MCF 10A (cell line): ENCODE measurements around the gene TRIM44. TPM values are rescaled to one million over a fixed set of nuclear protein-coding genes. Genes with fewer than 3 reads are reported as not detected.
A peak's percentile ranks its signal among the peaks of the same experiment; 100 is the strongest.
"Not testable (repeated sequence)": the region's sequence is repeated elsewhere in the genome, so short reads cannot be mapped to it uniquely, and the experiment has no call there.

Source experiments
- BruUV-seq: library from RNA; stranded (reverse); fragments of 400-500 nt; replicated peaks from 2 replicates; lab custom pipeline; 2021; lab: Mats Ljungman, UMichigan
- CTCF ChIA-PET: fragments of 300-600 bp; sonication (Branson Sonifier 250); formaldehyde crosslinking; extraction: SDS; loops from one replicate; lab custom pipeline; 2021; ENCODE audit warnings: antibody characterized with exemption, inconsistent platforms; lab: Yijun Ruan, JAX
- POLR2A ChIA-PET: fragments of 300-600, 350-650 bp; sonication (Branson Sonifier 250); formaldehyde crosslinking; extraction: SDS; loops from one replicate; lab custom pipeline; 2020; ENCODE audit warnings: antibody characterized with exemption, inconsistent platforms; lab: Yijun Ruan, JAX
- DNase-seq: peaks from one replicate; pipeline ENCODE4 v3.0.0-alpha.2; 2018; ENCODE audit not compliant: unreplicated experiment
- H3K27ac Mint-ChIP-seq: one replicate; pipeline ENCODE4 v1.8.0; 2022; ENCODE audit warnings: mild to moderate bottlenecking, low read depth, mixed read lengths; ENCODE audit not compliant: unreplicated experiment
- H3K27me3 Mint-ChIP-seq: one replicate; pipeline ENCODE4 v1.8.0; 2022; ENCODE audit warnings: mixed read lengths; ENCODE audit not compliant: insufficient read depth, unreplicated experiment
- H3K36me3 Mint-ChIP-seq: one replicate; pipeline ENCODE4 v1.8.0; 2022; ENCODE audit warnings: mild to moderate bottlenecking, moderate library complexity, mixed read lengths; ENCODE audit not compliant: insufficient read depth, unreplicated experiment
- H3K4me1 Mint-ChIP-seq: one replicate; pipeline ENCODE4 v1.8.0; 2022; ENCODE audit warnings: mixed read lengths; ENCODE audit not compliant: insufficient read depth, unreplicated experiment
- H3K4me3 Mint-ChIP-seq: one replicate; pipeline ENCODE4 v1.8.0; 2022; ENCODE audit warnings: mild to moderate bottlenecking, moderate library complexity, mixed read lengths; ENCODE audit not compliant: unreplicated experiment
- H3K9me3 Mint-ChIP-seq: one replicate; pipeline ENCODE4 v1.8.0; 2022; ENCODE audit warnings: mixed read lengths; ENCODE audit not compliant: unreplicated experiment
- intact Hi-C: fragments of 100-400 bp; cut with micrococcal nuclease; formaldehyde crosslinking; loops from 2 replicates; pipeline ENCODE4 v1.14.1; 2022
- total RNA-seq: library from RNA; stranded (reverse); gene quantifications from 2 replicates; pipeline ENCODE4 v1.2.3, GENCODE V29; 2022
- TF ChIP-seq, protein P1 (sequence below): fragments of 200-600 bp; IDR thresholded peaks from one replicate; pipeline ENCODE4 v1.8.0; 2022; ENCODE audit warnings: antibody characterized with exemption, mild to moderate bottlenecking; ENCODE audit not compliant: unreplicated experiment

The TRIM44 gene
- total RNA-seq, 1 experiment from 2014 or later, result 103 TPM

GRCh38 chr11:35750315-35750714, 87.7 kb downstream of the TRIM44 start:
- ChIA-PET POLR2A (interaction anchor here (1.0 to 1.2 kb wide), 2 partner anchors 46 to 55 kb away, joined by 3 to 5 read pairs; no protein-coding TSS in a partner anchor), CTCF (interaction anchor here (0.7 kb wide), 1 partner anchor 322 kb away, joined by 5 read pairs; no protein-coding TSS in a partner anchor)
- TF ChIP-seq, protein P1, sequence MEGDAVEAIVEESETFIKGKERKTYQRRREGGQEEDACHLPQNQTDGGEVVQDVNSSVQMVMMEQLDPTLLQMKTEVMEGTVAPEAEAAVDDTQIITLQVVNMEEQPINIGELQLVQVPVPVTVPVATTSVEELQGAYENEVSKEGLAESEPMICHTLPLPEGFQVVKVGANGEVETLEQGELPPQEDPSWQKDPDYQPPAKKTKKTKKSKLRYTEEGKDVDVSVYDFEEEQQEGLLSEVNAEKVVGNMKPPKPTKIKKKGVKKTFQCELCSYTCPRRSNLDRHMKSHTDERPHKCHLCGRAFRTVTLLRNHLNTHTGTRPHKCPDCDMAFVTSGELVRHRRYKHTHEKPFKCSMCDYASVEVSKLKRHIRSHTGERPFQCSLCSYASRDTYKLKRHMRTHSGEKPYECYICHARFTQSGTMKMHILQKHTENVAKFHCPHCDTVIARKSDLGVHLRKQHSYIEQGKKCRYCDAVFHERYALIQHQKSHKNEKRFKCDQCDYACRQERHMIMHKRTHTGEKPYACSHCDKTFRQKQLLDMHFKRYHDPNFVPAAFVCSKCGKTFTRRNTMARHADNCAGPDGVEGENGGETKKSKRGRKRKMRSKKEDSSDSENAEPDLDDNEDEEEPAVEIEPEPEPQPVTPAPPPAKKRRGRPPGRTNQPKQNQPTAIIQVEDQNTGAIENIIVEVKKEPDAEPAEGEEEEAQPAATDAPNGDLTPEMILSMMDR, result no peak
- BruUV-seq, result no TSS peak
- Mint-ChIP-seq H3K36me3 (peaks cover 13% of the 10 kb centered on the region), H3K4me3 (no peak overlapping the region), H3K9me3 (no peaks in the 10 kb centered on the region), H3K27ac (no peak overlapping the region), H3K4me1 (peaks cover 30% of the 10 kb centered on the region), H3K27me3 (no peaks in the 10 kb centered on the region)
- no peak for DNase-seq
- intact Hi-C loops, result no loop called here

DNA sequence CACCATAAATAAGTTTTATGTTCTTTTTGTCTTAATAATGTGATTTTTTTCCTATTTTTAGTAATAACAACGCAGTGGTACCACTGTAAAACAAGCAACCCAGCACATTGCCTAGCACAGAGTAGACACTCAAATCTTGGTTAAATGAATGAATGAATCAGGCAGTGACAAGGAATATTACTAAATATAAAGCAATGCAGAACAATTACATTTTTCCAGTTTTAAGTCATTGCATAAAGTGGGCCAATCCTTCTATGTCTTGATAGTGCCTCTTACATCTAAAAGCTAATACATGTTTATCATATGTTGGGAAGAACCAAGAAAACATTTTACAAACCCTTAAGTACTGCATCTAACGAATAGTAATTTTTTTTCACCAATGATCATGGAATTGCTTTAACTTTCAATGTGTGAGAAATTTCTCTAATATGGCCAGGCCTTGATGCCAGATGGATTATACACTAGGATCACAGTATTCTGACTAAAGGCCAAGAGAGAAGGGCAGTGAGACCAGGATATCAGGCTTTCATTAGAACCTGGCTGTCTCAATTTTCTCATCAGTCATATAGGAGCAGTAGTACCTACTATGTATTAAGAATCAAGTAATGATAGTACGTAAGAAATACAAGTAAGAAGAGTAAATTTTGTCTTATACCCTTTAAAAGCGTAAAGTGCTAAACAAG, 88.5 kb downstream of the TRIM44 start:
- Mint-ChIP-seq H3K27ac (peak overlapping the region; percentile 76), H3K4me3 (no peak overlapping the region), H3K36me3 (peaks cover 13% of the 10 kb centered on the region), H3K4me1 (peaks cover 30% of the 10 kb centered on the region), H3K27me3 (no peaks in the 10 kb centered on the region), H3K9me3 (no peaks in the 10 kb centered on the region)
- TF ChIP-seq, protein P1, result no peak
- no TSS peak for BruUV-seq
- POLR2A ChIA-PET, result interaction anchor here (0.7 to 1.2 kb wide), 3 partner anchors 11 to 54 kb away, joined by 3 to 5 read pairs (median 3); no protein-coding TSS in a partner anchor
- peak; percentile 12 for DNase-seq
- CTCF ChIA-PET, result interaction anchor here (0.6 to 0.7 kb wide), 3 partner anchors 170 to 321 kb away, joined by 3 to 5 read pairs (median 3); no protein-coding TSS in a partner anchor
- intact Hi-C loops, result no loop called here

- no TSS peak for BruUV-seq
- Mint-ChIP-seq H3K9me3 (no peaks in the 10 kb centered on the region), H3K36me3 (peaks cover 13% of the 10 kb centered on the region), H3K27ac (peak overlapping the region; percentile 76), H3K4me1 (peaks cover 25% of the 10 kb centered on the region), H3K4me3 (no peak overlapping the region), H3K27me3 (no peaks in the 10 kb centered on the region)
- ChIA-PET CTCF (interaction anchor here (0.6 kb wide), 2 partner anchors 171 to 264 kb away, joined by 3 read pairs; no protein-coding TSS in a partner anchor), POLR2A (interaction anchor here (0.7 kb wide), 1 partner anchor 11 kb away, joined by 3 read pairs; no protein-coding TSS in a partner anchor)
- peak; percentile 54 for DNase-seq
- intact Hi-C loops, result no loop called here
- TF ChIP-seq, protein P1, result no peak
Measured at GRCh38 chr11:35751664-35752061, 89.1 kb downstream of the TRIM44 start.

DNA sequence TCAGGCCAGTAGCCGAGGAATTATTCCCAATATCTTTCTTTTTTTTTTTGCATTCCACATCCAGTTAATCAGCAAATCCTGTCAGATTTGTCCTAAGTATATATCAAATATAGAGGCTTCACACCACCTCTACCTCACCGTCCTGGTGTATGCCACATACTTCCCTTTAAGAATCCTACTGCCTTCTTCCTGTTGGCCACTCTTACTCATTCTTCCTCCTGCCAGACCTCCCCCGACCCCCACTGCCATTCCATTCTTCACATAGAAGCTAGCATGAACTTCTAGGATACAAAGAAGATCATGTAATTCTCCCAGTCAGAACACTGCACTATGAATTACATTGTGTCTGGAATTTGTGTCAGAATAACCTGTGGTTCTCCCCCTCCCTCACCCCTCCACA, 89.5 kb downstream of the TRIM44 start:
- no peak for DNase-seq
- Mint-ChIP-seq H3K27me3 (no peaks in the 10 kb centered on the region), H3K36me3 (peaks cover 13% of the 10 kb centered on the region), H3K4me3 (no peak overlapping the region), H3K4me1 (peaks cover 23% of the 10 kb centered on the region), H3K27ac (peak overlapping the region; percentile 76), H3K9me3 (no peaks in the 10 kb centered on the region)
- ChIA-PET CTCF (interaction anchor here (0.6 kb wide), 1 partner anchor 171 kb away, joined by 3 read pairs; no protein-coding TSS in a partner anchor), POLR2A (interaction anchor here (0.6 to 0.7 kb wide), 2 partner anchors 12 kb away, joined by 3 read pairs; no protein-coding TSS in a partner anchor)
- BruUV-seq, result no TSS peak
- TF ChIP-seq, protein P1, result no peak
- intact Hi-C loops, result no loop called here

GRCh38 chr11:35753573-35753972, 91.0 kb downstream of the TRIM44 start:
- CTCF ChIA-PET, H3K27ac Mint-ChIP-seq, H3K27me3 Mint-ChIP-seq, H3K36me3 Mint-ChIP-seq, H3K9me3 Mint-ChIP-seq, POLR2A ChIA-PET, intact Hi-C loops, BruUV-seq, DNase-seq, H3K4me3 Mint-ChIP-seq: not testable (repeated sequence)
- peaks cover 23% of the 10 kb centered on the region for H3K4me1 Mint-ChIP-seq

GRCh38 chr11:35759951-35760350, 97.4 kb downstream of the TRIM44 start:
- intact Hi-C loops, H3K4me3 Mint-ChIP-seq, H3K4me1 Mint-ChIP-seq, H3K27ac Mint-ChIP-seq, H3K9me3 Mint-ChIP-seq, BruUV-seq, H3K27me3 Mint-ChIP-seq, POLR2A ChIA-PET, DNase-seq: not testable (repeated sequence)
- peaks cover 14% of the 10 kb centered on the region for H3K36me3 Mint-ChIP-seq
- CTCF ChIA-PET, result interaction anchor here (0.6 kb wide), 1 partner anchor 143 kb away, joined by 3 read pairs; no protein-coding TSS in a partner anchor
